GM21515 (cell line): ENCODE measurements around the gene MRPS9.

Experiments used
- ATAC-seq: cut with Tn5 transposase; IDR thresholded peaks from one replicate; pipeline ENCODE4 v1.9.1; 2021; ENCODE audit not compliant: unreplicated experiment

MRPS9 gene

DNA sequence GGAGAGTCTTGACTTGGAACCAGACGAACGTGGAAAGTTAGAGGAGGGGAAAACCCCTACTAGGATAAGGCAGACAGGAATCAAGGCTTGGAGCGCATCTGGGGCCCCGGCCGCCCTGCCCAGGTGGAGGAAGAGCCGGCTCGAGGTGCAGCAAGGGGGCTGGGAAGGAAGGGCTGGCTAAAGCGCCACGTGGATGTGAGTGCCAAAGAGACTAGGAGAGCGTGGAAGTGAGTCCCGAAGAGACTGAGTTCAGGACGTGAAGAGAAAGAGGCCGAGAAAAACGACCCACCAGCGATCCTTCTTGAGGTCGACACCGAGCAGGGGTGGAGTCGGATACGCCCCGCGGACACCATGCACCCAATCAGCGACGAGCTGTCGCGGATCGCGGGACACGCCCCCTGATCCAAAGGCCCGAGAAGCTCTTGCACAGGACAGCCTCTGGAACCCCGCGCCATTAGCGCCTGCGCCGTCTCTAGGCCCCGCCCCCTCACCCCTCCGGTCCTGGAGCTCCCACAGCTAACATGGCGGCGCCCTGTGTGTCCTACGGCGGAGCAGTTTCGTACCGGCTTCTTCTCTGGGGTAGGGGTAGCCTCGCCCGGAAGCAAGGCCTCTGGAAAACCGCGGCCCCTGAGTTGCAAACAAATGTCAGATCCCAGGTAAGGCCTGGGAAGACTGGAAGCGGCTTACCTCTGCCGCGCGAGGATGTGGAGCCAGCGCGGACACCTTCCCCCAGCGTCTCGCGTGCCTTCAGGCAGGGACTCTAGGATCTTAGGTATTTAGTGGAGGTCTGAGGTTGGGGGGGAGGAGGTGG, at the start of gene MRPS9:
TSS of gene MRPS9 (plus strand) at position 498 of the 811 bp plus-strand sequence. CDS start at position 522, 24 bp downstream.
- peak; percentile 100 for ATAC-seq

- ATAC-seq: no peak
These were observed 32.5 kb upstream of the MRPS9 start for GRCh38 chr2:105005181-105005951.

GRCh38 chr2:105007367-105007766, 30.5 kb upstream of the MRPS9 start:
- ATAC-seq: no peak

DNA sequence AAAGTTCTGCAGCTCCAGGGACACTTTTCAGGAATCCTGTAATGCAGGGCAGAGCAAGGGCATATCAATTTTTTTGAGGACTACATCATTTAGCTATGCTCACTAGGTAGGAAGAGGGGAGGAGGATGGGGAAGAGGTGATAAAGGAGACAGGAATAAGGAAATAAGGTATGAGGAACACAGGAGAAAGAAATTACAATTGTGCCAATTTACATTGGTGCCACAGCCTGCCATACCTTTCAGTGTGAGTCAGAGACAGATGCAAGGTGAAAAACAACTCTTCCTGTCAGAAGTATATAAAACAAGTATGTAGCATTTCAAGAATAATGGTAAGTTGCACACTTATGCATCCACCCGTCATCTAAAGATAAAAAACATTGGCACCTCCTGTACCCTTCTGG, 5.4 kb upstream of the MRPS9 start:
- no peak for ATAC-seq

DNA sequence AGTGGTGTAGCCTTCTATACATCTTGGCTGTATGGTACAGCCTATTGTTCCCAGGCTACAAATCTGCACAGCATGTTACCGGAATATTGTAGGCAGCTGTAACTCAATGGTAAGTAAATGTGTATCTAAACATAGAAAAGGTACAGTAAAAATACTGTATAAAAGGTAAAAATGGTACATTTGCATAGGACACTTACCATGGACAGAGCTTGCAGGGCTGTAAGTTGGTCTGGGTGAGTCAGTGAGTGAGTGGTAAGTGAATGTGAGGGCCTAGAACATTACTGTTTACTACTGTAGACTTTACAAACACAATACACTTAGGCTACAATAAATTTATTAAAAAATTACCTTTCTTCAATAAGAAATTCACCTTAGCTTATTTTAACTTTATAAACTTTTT, 3.7 kb upstream of the MRPS9 start:
- ATAC-seq: no peak

GRCh38 chr2:105038383-105039061, 653 bp downstream of the MRPS9 start:
- ATAC-seq: no peak

GRCh38 chr2:105039559-105039958, 1.7 kb downstream of the MRPS9 start:
- ATAC-seq: no peak

GRCh38 chr2:105042189-105042588, 4.3 kb downstream of the MRPS9 start:
- no peak for ATAC-seq

- no peak for ATAC-seq
These were observed 14.9 kb downstream of the MRPS9 start for GRCh38 chr2:105052773-105053172.

- ATAC-seq: no peak
These were observed 17.7 kb downstream of the MRPS9 start for GRCh38 chr2:105055613-105056012.

DNA sequence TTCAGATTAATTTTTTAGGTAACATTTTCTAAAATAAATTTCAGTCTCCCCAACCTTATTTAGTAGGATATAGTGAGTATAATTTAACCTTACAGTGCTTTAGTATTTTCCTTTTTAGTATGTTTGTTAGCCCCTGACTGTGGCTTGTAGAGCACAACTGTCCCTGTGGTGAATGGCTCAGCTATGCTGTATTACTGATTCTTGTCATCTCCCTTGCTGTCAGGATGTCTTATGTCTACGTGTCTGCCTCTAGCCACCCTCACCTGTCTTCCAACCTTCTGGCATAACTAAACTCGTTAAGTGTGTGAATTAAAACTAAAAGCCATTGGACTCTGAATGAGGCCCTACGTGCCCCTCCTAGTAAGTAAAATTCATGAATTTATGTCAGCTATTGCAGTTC, 18.4 kb downstream of the MRPS9 start:
- ATAC-seq: no peak

DNA sequence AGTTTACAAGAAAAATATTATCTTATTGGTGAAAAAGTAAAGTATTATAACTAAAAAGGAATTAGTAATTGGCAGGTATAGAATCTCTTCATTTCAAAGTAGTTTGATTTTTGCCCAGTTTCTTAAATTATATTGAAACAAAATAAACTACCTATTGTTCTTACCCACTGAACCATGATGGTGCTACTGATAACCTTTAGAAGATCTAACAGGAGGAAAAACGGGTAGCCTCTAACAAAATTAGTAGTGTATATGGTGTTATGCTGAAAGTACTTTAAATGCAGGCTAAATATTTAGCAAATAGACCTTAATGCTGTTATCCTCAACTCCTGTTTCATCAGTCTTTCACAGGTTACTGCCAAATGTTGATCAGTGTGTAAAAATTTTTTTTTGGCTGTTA, 19.1 kb downstream of the MRPS9 start:
- no peak for ATAC-seq

- ATAC-seq: no peak
These were observed 23.7 kb downstream of the MRPS9 start for GRCh38 chr2:105061560-105061959.

GRCh38 chr2:105062158-105062557, 24.3 kb downstream of the MRPS9 start:
- no peak for ATAC-seq

DNA sequence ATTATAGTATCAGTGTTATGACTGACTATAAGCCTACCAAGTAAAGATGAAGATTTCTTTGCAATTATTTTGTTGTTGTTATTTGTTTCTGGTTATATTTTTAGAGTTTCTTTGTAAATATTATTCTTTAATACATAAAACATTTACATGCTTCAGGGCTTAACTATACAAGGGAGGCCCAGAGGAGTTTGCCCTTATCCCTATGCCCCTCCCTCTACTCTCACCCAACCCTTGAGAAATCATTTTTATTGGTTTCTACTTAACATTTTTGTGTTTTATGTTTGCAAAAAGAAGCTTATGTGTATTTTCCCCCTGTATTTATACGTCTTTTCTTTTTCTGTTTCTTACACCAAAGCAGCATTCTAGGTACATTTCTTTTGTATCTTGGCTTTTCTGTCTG, 30.5 kb downstream of the MRPS9 start:
- ATAC-seq: no peak

DNA sequence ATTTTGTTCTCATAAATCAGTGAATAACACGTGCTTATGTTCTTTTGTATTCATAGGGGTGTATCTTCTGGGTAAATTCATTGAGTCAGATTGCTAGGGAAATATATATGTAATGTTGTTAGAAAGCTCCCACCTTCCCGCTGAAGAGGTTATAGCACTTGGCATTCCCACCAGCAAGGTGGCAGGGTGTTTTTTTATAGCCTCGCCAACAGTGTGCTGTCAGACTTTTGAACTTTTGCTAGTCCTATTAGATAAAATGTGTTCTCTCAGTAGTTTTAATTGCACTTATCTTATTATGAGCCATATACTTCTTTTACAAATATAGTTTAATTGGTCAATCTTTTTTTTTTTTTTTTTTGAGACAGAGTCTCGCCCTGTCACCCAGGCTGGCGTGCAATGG, 31.0 kb downstream of the MRPS9 start:
- no peak for ATAC-seq

- no peak for ATAC-seq
These were observed 32.4 kb downstream of the MRPS9 start for GRCh38 chr2:105070010-105070865.

DNA sequence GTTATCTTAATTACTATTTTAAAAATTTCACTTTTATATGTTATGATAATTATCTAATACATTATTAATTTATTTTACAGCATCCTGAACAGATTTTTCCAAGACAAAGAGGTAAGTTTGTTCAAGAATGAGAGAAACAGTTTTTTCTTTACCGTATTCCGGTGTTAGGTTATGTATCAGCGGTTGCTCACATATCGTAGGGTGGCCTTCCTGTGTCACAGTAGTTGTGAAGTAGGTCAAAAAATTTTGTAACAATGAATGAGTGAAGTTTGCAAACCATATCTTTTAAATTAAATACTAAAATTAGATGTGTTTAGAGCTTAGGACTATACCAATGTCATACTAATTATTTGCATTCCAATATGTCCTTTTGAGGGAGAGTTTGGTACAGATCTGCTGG, 33.5 kb downstream of the MRPS9 start:
- ATAC-seq: no peak

- peak; percentile 93 for ATAC-seq
These were observed 34.2 kb downstream of the MRPS9 start for GRCh38 chr2:105072039-105072438.

DNA sequence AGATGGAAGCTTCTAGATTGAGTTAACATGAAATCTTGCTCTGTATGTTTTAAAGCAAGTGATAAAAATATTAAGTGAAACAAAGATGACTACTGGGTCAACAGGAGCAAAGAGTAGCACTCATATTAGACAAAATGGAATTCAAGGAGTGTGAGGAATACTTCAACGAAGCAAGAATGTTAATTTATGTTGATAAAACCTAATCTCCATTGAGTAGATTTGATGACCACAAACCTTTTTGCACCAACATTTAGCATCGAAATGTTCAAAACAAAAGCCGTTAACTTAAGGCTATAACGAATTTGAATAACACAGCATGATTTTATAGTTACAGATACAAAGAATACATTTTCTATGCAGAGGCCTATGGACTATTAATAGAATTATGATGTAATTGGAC, 35.7 kb downstream of the MRPS9 start:
- no peak for ATAC-seq

- ATAC-seq: no peak
These were observed 38.3 kb downstream of the MRPS9 start for GRCh38 chr2:105076121-105076520.
